Dedifferentiated amniotic fluid mesenchymal stem cell (primary cell): ENCODE results near the gene PPFIA3.
"Not testable (repeated sequence)": the region's sequence is repeated elsewhere in the genome, so short reads cannot be mapped to it uniquely, and the experiment has no call there.

Experiments
- DNase-seq: peaks from one replicate; pipeline ENCODE4 v3.0.0-alpha.2; 2016; ENCODE audit errors: extremely low spot score

PPFIA3 gene

GRCh38 chr19:49182010-49182847 is 62.9 kb downstream of the PPFIA3 start:
- DNase-seq, result not testable (repeated sequence)

DNA sequence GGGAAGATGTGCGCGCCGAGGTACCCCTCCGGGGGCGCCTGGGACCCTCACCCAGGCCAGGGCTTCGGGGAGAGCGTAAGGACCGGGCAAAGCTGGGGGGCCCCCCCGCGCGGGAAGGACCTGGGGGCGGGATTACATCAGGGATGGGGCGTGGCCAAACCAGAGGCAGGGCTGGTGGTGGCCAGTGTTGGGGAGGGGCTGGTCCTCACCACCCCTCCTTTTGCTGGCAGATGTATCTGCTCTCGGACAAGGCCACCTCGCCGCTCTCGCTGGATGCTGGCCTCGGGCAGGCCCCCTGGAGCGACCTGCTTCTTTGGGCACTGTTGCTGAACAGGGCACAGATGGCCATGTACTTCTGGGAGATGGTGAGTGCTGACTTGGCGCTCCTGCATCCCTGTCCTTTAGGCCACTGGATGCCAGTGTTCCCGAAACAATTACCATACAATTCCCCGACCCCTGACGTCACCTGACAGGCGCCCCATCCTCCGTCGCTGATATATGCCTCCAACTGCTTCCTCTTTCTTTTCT is 63.6 kb downstream of the PPFIA3 start:
- no peak for DNase-seq

DNA sequence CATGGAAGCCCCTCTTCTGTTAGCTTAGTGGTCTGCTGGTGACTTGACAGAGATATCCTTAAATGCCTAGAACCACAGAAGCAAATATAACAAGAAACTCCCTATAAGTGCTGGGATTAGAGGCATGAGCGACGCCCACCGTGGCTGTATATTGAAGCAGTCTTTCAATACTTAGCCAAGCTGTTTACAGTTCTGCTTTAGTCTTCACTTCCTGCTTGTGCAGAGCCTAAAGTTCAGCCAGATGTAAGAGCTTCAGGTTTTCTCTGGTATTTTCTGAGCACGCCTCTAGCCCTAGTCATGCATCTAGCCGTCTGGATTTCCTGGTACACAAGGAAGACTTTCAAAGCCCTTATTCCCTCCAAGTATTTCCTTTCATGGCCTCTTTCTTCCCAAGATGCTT is 66.8 kb downstream of the PPFIA3 start:
- DNase-seq, result no peak

GRCh38 chr19:49188626-49189200 is 69.4 kb downstream of the PPFIA3 start:
- DNase-seq, result no peak

DNA sequence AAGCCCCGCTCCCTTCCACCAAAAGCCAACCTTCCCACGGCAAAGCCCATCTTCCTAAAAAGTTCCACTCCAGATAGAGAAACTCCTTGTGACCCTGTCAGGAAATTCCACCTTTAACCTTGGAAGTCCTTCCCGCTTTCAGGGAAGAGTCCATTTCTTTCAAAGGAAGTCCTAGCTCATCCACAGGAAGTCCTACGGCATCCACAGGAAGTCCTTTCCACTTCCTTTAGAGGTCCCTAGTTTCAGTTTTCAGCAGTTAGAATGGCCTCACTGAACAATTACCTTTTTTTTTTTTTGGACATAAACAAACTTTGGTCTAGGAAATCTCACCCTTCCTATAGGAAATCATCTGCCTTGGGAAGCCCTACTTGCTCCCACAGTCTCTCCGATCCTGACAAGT is 69.9 kb downstream of the PPFIA3 start:
- DNase-seq, result no peak

DNA sequence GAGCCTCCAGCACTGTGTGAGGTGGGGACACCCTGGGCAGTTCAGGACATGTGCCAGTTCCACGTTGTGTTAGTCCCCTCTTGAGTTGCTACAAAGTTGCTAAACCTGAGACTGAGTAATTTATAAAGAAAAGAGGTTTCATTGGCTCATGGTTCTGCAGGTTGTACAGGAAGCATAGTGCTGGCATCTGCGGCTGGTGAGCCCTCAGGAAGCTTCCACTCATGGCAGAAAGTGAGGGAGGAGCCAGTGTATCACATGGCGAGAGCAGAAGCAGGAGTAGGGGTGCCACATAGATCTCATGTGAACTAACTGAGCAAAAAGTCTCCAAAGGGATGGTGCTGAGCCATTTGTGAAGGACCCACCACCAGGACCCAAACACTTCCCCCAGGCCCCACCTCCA is 71.4 kb downstream of the PPFIA3 start:
- no peak for DNase-seq

DNA sequence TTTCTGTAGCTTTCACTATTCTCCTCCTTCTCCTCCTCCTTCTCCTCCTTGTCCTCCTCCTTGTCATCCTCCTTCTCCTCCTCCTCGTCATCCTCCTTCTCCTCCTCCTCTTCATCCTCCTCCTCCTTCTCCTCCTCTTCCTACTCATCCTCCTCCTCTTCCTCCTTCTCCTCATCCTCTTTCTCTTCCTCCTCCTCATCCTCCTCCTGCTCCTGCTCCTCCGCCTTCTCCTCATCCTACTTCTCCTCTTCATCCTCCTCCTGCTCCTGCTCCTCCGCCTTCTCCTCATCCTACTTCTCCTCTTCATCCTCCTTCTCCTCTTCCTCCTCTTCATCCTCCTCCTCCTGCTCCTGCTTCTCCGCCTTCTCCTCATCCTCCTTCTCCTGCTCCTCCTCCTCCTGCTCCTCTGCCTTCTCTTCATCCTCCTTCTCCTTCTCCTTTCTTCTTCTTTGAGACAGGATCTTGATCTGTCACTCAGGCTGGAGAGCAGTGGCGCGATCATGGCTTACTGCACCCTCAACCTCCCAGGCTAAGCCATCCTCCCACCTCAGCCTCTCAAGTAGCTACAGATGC is 74.6 kb downstream of the PPFIA3 start:
- DNase-seq, result no peak

GRCh38 chr19:49194408-49194807 is 75.1 kb downstream of the PPFIA3 start:
- DNase-seq, result no peak

- no peak for DNase-seq
Measured at GRCh38 chr19:49196527-49197240, 77.3 kb downstream of the PPFIA3 start.

DNA sequence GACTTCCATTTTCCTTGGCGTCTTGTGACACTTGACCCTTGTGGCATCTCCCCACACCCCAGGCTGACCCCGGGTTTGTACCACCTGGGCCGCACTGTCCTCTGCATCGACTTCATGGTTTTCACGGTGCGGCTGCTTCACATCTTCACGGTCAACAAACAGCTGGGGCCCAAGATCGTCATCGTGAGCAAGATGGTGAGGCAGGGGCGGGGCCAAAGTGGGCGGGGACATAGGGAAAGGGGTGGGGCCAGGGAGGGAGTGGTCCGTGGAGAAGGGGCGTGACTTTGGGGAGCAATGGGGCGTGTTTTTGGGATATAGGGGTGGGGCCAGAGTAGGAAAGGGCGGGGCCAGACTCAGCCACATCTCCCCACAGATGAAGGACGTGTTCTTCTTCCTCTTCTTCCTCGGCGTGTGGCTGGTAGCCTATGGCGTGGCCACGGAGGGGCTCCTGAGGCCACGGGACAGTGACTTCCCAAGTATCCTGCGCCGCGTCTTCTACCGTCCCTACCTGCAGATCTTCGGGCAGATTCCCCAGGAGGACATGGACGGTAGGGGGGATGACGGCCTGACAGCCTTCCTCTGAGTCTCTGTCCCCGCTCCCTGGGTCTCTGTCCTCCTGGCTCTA is 81.0 kb downstream of the PPFIA3 start:
- no peak for DNase-seq
